ENCODE data around the gene RPL27A.

Gene RPL27A

DNA sequence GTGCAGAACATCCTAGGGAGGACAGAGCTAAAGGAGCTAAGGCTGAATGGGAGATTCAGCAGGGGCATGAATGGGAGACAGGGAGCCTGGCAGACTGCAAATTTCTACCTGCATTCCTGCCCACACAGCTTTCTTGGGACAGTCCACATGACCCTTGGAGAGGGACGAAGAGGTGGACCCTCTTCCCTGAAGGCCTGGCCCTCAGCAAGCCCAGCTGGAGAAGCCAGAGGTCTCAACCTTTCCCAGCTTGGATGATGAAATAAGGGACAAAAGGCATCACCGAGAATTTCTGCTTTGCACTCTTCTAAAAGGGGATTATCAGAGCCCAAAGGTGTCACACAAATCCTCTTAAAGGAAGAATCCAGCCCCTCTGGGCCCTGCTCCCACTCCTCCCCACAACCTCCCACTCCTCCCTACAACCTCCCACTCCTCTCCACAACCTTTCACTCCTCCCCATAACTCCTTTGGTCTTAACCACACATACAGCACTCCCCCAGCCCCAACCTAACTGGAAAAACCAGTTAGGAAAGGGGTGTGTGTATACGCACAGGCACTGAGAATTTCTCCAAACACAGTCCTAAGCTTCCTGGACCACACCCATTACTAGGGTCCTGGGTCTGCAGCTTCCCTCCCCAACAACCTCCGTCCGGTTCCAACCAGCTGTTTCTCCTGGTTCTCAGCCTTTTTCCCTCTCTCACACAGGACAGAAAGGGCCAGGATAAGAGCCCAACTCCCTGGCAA lies 38.4 kb downstream of the RPL27A start:
- H3K4me3 ChIP-seq (ENCODE audit: low read length) = no peak overlapping the region
- DNase-seq (ENCODE audit: low read depth) = no peak

DNA sequence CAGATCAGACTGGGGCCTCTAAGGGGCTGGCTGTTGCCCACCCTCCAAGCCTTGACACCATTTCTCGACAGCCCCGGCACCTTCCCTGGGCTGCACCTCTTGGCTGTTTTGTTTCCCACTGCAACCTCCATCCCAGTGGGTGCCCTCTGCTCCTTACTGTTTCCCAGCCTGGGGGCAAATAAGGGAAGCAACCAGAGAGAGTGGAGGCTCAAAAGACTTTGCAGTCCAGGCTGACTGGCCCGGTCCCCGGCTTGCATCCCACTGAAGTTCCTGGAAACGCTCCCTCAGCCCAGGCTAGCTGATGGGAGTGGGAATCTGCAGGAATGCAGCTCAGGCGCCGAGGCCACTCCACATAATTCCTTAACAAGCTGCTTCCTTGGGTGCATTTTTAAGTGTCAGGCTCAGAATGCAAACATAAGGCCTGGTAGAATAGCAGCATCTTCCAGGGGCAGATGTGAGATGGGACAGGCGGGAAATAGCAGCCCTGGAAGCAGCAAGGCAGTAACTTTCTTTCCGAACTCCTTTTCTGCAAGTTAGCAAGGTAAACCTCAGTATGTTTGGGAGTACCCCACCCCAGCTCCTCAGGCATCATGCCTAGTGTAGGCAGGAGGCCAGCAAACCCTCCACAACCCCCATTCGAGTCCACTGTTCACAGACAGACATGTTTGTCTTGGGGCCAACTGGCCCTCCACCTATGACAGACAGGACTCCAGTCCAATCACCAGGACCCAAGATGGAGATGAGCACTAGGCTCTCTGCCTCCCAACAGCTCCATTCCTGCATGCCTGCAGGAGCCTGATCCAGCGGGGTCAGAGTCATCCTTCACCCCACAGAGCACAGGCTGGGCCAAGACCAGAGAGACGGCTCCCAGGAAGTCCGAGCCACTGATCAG lies 39.3 kb downstream of the RPL27A start:
- no peak for DNase-seq (ENCODE audit: low read depth)
- no peak overlapping the region for H3K4me3 ChIP-seq (ENCODE audit: low read length)
- TF ChIP-seq, protein P1, sequence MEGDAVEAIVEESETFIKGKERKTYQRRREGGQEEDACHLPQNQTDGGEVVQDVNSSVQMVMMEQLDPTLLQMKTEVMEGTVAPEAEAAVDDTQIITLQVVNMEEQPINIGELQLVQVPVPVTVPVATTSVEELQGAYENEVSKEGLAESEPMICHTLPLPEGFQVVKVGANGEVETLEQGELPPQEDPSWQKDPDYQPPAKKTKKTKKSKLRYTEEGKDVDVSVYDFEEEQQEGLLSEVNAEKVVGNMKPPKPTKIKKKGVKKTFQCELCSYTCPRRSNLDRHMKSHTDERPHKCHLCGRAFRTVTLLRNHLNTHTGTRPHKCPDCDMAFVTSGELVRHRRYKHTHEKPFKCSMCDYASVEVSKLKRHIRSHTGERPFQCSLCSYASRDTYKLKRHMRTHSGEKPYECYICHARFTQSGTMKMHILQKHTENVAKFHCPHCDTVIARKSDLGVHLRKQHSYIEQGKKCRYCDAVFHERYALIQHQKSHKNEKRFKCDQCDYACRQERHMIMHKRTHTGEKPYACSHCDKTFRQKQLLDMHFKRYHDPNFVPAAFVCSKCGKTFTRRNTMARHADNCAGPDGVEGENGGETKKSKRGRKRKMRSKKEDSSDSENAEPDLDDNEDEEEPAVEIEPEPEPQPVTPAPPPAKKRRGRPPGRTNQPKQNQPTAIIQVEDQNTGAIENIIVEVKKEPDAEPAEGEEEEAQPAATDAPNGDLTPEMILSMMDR (conservative IDR thresholded peaks at IDR 0.05; ENCODE audit: low read depth, low read length) = no peak

More for the DNA sequence above, 38.4 kb downstream of the RPL27A start:
- TF ChIP-seq, protein P1 (conservative IDR thresholded peaks at IDR 0.05; ENCODE audit: low read depth, low read length) = no peak

DNA sequence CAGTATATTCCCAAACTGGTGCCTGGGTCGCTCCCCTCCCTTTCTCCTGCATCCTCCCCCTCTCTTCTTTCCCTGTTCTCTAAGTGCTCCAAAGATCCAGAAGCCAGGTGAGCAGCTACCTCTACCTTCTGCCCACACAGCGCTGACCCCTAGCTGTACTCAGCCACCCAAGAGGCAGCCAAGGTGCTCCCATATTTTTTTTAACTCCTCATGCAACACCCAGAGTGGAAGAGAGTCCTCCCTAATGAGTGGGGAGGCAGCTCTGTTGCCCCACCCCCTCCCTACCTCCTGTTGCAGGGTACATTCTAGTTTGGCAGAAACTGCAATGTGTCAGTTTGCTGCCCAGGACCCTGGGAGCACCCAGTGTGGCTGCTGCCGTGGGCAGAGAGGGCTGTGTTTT lies 40.2 kb downstream of the RPL27A start:
- H3K4me3 ChIP-seq (ENCODE audit: low read length) = no peak overlapping the region
- TF ChIP-seq, protein P1 (conservative IDR thresholded peaks at IDR 0.05; ENCODE audit: low read depth, low read length) = no peak
- no peak for DNase-seq (ENCODE audit: low read depth)

DNA sequence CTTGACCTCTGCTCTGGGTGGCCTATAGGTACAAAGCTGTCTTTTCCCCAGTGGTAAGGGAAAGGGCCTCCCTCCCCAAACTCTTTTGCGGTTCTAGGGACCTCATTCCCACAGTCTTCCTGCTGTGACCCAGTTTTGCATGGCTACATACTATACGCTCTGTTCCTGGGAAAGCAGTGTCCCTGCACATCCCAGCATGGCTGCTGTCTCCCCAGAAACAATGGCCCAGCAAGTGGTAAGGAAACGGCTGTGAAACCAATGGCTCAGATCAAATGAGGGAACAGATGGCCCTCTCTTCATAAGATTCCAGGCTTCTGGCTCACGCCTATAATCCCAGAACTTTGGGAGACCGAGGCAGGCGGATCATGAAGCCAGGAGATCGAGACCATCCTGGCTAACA lies 41.1 kb downstream of the RPL27A start:
- H3K4me3 ChIP-seq (ENCODE audit: low read length) = no peak overlapping the region
- no peak for DNase-seq (ENCODE audit: low read depth)

DNA sequence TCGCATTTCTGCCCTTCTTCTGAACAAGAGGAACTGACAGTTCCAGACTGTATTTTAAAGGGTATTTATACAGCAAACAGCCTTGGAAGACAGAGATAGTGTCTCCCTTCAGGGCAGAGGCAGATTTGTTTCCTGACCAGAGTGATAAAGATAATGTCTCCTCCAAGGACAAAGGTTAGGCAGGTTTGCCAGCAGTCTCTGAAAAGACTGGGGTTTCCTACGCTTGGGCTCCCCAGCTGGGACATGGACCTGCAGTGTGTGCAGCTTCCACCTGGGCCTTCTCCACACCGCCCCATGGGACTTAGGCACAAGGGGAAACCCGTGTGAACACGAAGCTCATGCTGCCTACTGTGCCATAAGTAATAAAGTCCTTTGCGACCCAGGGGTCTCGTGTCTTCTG lies 42.1 kb downstream of the RPL27A start:
- no peak for DNase-seq (ENCODE audit: low read depth)
- no peak overlapping the region for H3K4me3 ChIP-seq (ENCODE audit: low read length)
- TF ChIP-seq, protein P1 (conservative IDR thresholded peaks at IDR 0.05; ENCODE audit: low read depth, low read length) = no peak

More for the DNA sequence above, 41.1 kb downstream of the RPL27A start:
- TF ChIP-seq, protein P1 (conservative IDR thresholded peaks at IDR 0.05; ENCODE audit: low read depth, low read length) = no peak

DNA sequence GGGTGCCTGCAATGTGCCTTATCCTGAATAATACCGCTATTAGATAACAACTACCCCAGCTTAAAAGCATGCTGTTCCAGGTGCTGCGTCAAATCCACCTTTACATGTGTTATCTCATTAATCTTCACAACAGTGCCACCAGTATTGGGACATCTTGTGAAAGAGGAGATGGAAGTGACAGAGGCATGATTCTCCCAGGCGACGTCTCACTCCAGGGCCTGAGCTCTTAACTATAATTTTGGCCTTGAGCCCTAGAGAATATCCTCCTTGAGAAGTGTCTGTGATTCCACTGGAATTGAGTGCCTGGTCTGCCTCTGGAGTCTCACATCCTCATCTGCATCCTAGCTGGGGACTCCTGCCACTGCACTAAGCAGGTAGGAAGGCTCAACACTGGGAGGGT lies 43.8 kb downstream of the RPL27A start:
- H3K4me3 ChIP-seq (ENCODE audit: low read length) = no peak overlapping the region
- TF ChIP-seq, protein P1 (conservative IDR thresholded peaks at IDR 0.05; ENCODE audit: low read depth, low read length) = no peak
- no peak for DNase-seq (ENCODE audit: low read depth)
